A673 (cell line): ENCODE results near the gene RAE1. TPM values are rescaled to one million over a fixed set of nuclear protein-coding genes. Genes with fewer than 3 reads are reported as not detected.

ENCODE experiments used
- BruUV-seq: library from RNA; stranded (reverse); fragments of 400-500 nt; replicated peaks from 2 replicates; lab custom pipeline; 2021; lab: Mats Ljungman, UMichigan
- CTCF ChIA-PET: fragments of 300-600 bp; sonication (Branson Sonifier 250); formaldehyde crosslinking; loops from one replicate; lab custom pipeline; 2022; ENCODE audit warnings: antibody characterized with exemption; lab: Charles Lee
- POLR2A ChIA-PET: fragments of 300-600 bp; sonication (Branson Sonifier 250); formaldehyde crosslinking; loops from one replicate; lab custom pipeline; 2022; ENCODE audit warnings: antibody characterized with exemption; ENCODE audit not compliant: low non-redundant PET; lab: Charles Lee
- DNase-seq: peaks from one replicate; pipeline ENCODE4 v3.0.0-alpha.2; 2015; ENCODE audit warnings: low spot score
- H3K27ac ChIP-seq: fragments of 200-600 bp; sonication (generic); 2 replicates; pipeline ENCODE4 v1.5.1; 2016; ENCODE audit warnings: mixed run types, low read depth, mild to moderate bottlenecking, mixed read lengths, antibody characterized with exemption, low read length; ENCODE audit not compliant: poor library complexity, severe bottlenecking
- H3K27me3 ChIP-seq: fragments of 200-600 bp; sonication (generic); replicated peaks from 2 replicates; pipeline ENCODE4 v1.6.1; 2017; ENCODE audit warnings: mixed run types, low read depth, mild to moderate bottlenecking, mixed read lengths, antibody characterized with exemption, low read length; ENCODE audit not compliant: insufficient read depth, poor library complexity
- H3K36me3 ChIP-seq: fragments of 200-600 bp; sonication (generic); 2 replicates; pipeline ENCODE4 v1.6.1; 2016; ENCODE audit warnings: mixed run types, mild to moderate bottlenecking, mixed read lengths, antibody characterized with exemption, low read length; ENCODE audit not compliant: insufficient read depth, poor library complexity, severe bottlenecking
- H3K4me1 ChIP-seq: fragments of 200-600 bp; sonication (generic); 2 replicates; pipeline ENCODE4 v1.6.1; 2017; ENCODE audit warnings: mixed run types, mild to moderate bottlenecking, mixed read lengths, antibody characterized with exemption, low read length; ENCODE audit not compliant: insufficient read depth, poor library complexity, severe bottlenecking
- H3K4me3 ChIP-seq: fragments of 200-600 bp; sonication (generic); 2 replicates; pipeline ENCODE4 v1.5.1; 2016; ENCODE audit warnings: low read depth, mixed run types, mild to moderate bottlenecking, mixed read lengths, low read length; ENCODE audit not compliant: poor library complexity, severe bottlenecking
- H3K9me3 ChIP-seq: fragments of 200-600 bp; sonication (generic); 2 replicates; pipeline ENCODE4 v1.6.1; 2016; ENCODE audit warnings: mixed run types, low read depth, mild to moderate bottlenecking, mixed read lengths, antibody characterized with exemption, low read length; ENCODE audit not compliant: poor library complexity, severe bottlenecking
- CTCF ChIP-seq: fragments of 300-800, 200-600 bp; sonication (generic); conservative IDR thresholded peaks from 2 replicates; pipeline ENCODE4 v1.5.1; 2017; ENCODE audit warnings: low read depth, mild to moderate bottlenecking, antibody characterized with exemption, low read length, moderate library complexity, mixed read lengths
- EZH2 ChIP-seq: fragments of 200-600 bp; sonication (generic); IDR thresholded peaks from 2 replicates; pipeline ENCODE4 v1.6.1; 2017; ENCODE audit warnings: borderline replicate concordance, low read depth, mild to moderate bottlenecking, mixed read lengths, antibody characterized with exemption, low read length; ENCODE audit not compliant: poor library complexity, severe bottlenecking
- intact Hi-C: fragments of 100-400 bp; cut with micrococcal nuclease; formaldehyde crosslinking; loops from one replicate; pipeline ENCODE4 v1.10.0; 2022; ENCODE audit not compliant: unreplicated experiment
- total RNA-seq: library from RNA; stranded (reverse); gene quantifications from 2 replicates; pipeline ENCODE4 v1.2.3, GENCODE V29; 2021

The RAE1 gene
- total RNA-seq, 1 experiment from 2014 or later = 70.9 TPM

DNA sequence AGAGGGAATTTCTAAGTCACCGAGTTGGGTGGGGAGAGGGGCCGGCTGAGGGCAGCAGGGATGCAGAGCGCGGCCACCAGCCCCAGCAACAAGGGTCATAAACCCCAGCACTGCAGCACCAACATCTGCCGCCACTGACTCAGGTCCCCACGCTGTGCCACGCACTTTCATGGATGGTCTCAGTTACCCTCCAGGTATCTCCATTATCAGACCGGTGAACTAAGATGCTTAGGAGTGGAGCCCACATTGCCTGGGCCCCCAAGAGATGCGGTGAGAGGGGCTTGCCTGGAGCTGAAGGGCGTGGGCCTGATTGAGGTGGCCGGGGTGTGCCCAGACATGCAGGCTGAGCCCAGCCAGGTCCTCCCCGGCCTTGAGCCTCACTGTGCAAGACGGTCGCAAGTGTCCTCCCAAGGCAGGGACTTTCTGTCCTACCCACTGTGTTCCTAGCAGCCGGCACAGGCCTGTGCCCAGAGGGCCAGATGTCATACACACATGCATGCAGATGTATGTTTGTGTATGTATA is 59.4 kb downstream of the RAE1 start:
- intact Hi-C loops = no loop called here
- Histone ChIP-seq H3K4me1 (no peaks in the 10 kb centered on the region), H3K27ac (no peak overlapping the region), H3K27me3 (no peaks in the 10 kb centered on the region), H3K4me3 (no peak overlapping the region), H3K36me3 (peaks cover 19% of the 10 kb centered on the region), H3K9me3 (no peaks in the 10 kb centered on the region)
- ChIA-PET POLR2A (no interaction called here), CTCF (no interaction called here)
- BruUV-seq = no TSS peak
- TF ChIP-seq CTCF = no peak
- TF ChIP-seq EZH2 = no peak
- no peak for DNase-seq

DNA sequence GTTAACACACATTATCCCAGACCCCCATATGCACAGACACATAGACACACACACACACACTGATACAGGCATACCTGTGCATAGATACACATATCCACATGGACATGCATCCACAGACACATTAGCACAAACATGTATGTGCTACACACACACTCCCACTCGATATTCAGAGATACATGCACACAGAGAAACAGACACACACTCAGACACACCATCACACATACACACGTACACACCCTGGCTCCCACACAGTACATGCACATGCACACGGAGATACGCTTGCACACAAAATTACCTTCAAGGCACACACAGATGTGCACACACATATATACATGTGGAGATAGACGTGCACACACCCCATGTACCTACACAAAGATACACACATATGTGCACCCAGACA is 59.9 kb downstream of the RAE1 start:
- POLR2A ChIA-PET = no interaction called here
- intact Hi-C loops = no loop called here
- Histone ChIP-seq H3K36me3 (peaks cover 19% of the 10 kb centered on the region), H3K9me3 (no peaks in the 10 kb centered on the region), H3K4me1 (no peaks in the 10 kb centered on the region), H3K27ac (no peak overlapping the region), H3K4me3 (no peak overlapping the region), H3K27me3 (no peaks in the 10 kb centered on the region)
- no peak for DNase-seq
- TF ChIP-seq CTCF (no peak), EZH2 (no peak)
- no TSS peak for BruUV-seq
- CTCF ChIA-PET = no interaction called here

- H3K4me1 ChIP-seq = no peaks in the 10 kb centered on the region
- intact Hi-C loops = no loop called here
- no peak for DNase-seq
- H3K4me3 ChIP-seq = no peak overlapping the region
- CTCF ChIA-PET = no interaction called here
- no peaks in the 10 kb centered on the region for H3K27me3 ChIP-seq
- peaks cover 19% of the 10 kb centered on the region for H3K36me3 ChIP-seq
- no peaks in the 10 kb centered on the region for H3K9me3 ChIP-seq
- no TSS peak for BruUV-seq
- TF ChIP-seq CTCF = no peak
- H3K27ac ChIP-seq = no peak overlapping the region
- POLR2A ChIA-PET = no interaction called here
These were observed 60.6 kb downstream of the RAE1 start for GRCh38 chr20:57411406-57412283.
